Measurements from ENCODE around the gene RNF2.
"Not testable (repeated sequence)": the region's sequence is repeated elsewhere in the genome, so short reads cannot be mapped to it uniquely, and the experiment has no call there.

The RNF2 gene

DNA sequence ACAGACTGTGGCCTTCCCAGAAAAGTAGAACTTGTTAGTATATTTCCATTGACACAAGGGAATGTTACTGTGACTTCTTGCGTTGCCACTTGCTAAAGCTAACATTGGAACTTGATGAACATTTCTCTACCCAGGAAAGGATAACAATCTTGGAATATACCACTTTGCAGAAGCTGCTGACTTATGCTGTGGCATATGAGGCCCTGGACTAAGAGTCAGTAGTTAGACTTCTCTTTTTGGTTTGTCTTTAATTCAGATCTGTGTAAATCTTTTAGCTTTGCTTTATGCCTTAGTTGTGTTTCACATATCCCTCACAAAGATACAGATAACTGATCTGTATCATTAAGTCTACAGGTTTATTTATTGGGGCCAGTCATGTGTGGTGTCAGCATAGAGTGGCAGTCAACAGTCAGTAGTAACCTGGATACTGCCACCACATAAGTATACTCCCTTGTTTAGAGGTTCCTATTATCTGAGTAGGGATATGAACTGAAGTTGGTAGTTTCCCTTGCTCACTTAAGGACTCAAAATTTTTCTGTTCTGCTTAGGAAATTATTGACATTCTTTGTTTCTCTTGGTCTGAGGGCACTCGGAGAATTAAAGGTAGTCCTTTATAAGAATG is 14.7 kb downstream of the RNF2 start:
- no peak overlapping the region for H3K4me3 ChIP-seq (ENCODE audit: low read depth, low read length)
- no peak for DNase-seq (ENCODE audit: low read depth)
- TF ChIP-seq, protein P1, sequence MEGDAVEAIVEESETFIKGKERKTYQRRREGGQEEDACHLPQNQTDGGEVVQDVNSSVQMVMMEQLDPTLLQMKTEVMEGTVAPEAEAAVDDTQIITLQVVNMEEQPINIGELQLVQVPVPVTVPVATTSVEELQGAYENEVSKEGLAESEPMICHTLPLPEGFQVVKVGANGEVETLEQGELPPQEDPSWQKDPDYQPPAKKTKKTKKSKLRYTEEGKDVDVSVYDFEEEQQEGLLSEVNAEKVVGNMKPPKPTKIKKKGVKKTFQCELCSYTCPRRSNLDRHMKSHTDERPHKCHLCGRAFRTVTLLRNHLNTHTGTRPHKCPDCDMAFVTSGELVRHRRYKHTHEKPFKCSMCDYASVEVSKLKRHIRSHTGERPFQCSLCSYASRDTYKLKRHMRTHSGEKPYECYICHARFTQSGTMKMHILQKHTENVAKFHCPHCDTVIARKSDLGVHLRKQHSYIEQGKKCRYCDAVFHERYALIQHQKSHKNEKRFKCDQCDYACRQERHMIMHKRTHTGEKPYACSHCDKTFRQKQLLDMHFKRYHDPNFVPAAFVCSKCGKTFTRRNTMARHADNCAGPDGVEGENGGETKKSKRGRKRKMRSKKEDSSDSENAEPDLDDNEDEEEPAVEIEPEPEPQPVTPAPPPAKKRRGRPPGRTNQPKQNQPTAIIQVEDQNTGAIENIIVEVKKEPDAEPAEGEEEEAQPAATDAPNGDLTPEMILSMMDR (IDR thresholded peaks at IDR 0.05; ENCODE audit: control insufficient read depth, extremely low read depth, insufficient read depth): no peak

DNA sequence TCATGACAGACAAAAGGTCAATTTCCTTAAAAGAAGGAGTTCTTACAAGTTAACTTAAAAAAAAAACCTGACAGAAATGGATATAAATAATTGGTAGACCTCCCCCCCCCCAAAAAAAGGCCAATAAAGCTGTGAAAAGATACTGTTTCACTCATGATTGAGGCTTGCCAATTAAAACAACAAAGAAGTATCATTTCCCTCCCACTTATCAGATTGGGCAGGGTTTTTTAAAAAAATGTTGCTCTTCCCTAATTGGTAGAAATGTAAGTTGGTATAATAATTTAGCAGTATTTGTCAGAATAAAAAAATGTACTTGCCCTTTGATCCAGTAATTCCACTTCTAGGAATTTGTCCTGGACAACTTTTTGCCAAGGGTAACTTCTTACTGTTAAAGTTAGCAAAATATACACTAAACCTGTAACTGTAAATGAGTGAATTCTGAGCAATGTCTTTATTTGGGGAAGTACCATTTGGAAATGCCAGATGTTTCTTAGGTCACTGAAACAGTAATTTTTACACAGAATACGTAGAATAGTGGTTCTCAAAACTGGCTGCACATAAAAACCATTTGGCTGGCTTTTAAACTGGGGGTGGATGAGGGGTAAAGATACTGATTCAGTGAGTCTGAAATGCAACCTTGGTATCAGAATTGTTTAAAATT is 17.5 kb downstream of the RNF2 start:
- DNase-seq (ENCODE audit: low read depth): no peak
- TF ChIP-seq, protein P1 (IDR thresholded peaks at IDR 0.05; ENCODE audit: control insufficient read depth, extremely low read depth, insufficient read depth): no peak
- H3K4me3 ChIP-seq (ENCODE audit: low read depth, low read length): no peak overlapping the region

DNA sequence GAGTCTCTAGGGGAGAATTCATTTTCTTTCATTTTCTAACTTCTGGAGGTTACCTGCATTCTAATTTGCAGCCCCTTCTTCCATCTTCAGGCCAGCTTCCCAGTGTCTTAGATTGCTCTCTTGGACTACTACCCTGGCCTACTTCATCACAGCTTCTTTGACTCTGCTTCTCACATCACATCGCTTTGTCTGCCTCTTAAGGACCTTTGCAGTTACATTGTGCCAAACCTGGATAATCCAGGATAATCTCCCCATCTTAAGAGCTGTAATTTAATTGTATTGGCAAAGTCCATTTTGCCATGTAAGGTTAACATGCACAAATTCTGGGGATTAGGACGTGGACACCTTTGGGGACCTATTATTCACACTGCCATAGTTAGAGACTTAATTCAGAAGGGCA is 18.4 kb downstream of the RNF2 start:
- H3K4me3 ChIP-seq (ENCODE audit: low read depth, low read length): no peak overlapping the region
- TF ChIP-seq, protein P1 (IDR thresholded peaks at IDR 0.05; ENCODE audit: control insufficient read depth, extremely low read depth, insufficient read depth): no peak
- DNase-seq (ENCODE audit: low read depth): no peak

DNA sequence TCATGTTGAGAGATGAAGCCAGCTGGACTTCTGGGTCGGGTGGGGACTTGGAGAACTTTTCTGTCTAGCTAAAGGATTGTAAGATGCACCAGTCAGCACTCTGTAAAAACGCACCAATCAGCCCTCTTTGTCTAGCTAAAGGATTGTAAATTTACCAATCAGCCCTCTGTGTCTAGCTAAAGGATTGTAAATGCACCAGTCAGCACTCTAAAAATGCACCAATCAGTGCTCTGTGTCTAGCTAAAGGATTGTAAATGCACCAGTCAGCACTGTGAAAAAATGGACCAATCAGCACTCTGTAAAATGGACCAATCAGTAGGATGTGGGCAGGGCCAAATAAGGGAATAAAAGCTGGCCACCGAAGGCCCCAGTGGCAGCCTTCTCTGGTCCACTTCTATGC is 19.6 kb downstream of the RNF2 start:
- H3K4me3 ChIP-seq (ENCODE audit: low read depth, low read length); DNase-seq (ENCODE audit: low read depth): not testable (repeated sequence)

DNA sequence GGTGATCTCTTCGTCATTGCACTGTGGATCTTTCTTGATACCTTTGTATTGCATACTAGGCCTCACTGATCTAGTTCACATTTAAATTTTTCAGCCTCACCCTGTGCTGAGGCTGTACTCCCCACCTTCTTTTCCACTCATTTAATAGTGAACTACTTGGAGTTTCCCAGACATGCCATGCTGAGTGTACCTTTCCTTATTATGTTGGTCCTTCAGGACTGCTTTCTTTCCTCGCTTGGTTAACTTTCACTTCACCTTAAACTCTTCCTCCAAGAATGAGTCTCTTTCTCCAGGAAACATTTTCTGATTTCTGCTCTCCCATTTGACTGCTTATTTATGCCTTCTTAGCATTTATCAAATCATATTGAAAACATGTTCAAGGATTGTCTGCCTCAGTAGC is 20.8 kb downstream of the RNF2 start:
- H3K4me3 ChIP-seq (ENCODE audit: low read depth, low read length): no peak overlapping the region
- no peak for DNase-seq (ENCODE audit: low read depth)
- TF ChIP-seq, protein P1 (IDR thresholded peaks at IDR 0.05; ENCODE audit: control insufficient read depth, extremely low read depth, insufficient read depth): no peak

DNA sequence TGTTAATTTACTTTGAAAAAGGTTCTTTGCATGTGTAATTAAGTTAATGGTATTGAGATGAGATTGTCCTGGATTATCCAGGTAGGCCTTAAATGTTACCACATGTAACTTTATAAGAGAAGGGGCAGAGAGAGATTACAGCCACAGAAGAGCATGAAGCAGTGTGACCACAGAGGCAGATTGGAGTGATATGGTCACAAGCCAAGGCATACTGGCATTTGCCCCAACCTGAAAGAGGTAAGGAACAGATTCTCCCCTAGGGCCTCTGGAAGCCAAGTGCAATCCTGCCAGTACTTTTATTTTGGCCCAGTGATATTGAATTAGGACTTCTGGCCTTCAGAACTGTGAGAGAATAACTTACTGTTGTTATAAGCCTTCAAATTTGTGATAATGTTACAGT is 23.0 kb downstream of the RNF2 start:
- TF ChIP-seq, protein P1 (IDR thresholded peaks at IDR 0.05; ENCODE audit: control insufficient read depth, extremely low read depth, insufficient read depth): no peak
- H3K4me3 ChIP-seq (ENCODE audit: low read depth, low read length): no peak overlapping the region
- DNase-seq (ENCODE audit: low read depth): peak; percentile 57

DNA sequence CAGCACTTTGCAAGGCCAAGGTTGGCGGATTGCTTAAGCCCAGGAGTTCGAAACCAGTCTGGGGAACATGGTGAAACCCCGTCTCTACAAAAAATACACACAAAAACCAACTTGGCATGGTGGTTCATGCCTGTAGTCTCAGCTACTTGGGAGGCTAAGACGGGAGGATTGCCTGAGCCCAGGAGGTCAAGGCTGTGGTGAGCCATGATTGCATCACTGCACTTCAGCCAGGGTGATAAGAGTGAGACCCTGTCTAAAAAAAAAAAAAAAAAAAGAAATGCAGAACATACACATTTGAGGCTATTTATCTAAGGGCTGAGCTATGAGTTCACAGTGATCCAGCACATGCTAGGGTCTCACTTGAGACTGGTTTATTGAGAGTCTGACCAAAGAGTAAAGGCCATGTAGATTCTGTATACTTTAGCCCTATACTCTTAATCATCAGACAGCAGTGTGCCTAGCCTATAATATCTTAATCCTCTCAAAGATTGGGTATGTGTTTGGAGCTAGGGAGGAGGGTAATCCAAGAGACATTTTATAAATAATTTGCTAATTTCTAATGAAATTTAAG is 23.9 kb downstream of the RNF2 start:
- no peak overlapping the region for H3K4me3 ChIP-seq (ENCODE audit: low read depth, low read length)
- no peak for DNase-seq (ENCODE audit: low read depth)
- TF ChIP-seq, protein P1 (IDR thresholded peaks at IDR 0.05; ENCODE audit: control insufficient read depth, extremely low read depth, insufficient read depth): no peak
